Measurements from ENCODE around the gene NELL1. TPM values are rescaled to one million over a fixed set of nuclear protein-coding genes. Genes with fewer than 3 reads are reported as not detected.

NELL1 gene
- total RNA-seq, 2 donors from 2014 or later: 1.8 to 10.3 TPM

DNA sequence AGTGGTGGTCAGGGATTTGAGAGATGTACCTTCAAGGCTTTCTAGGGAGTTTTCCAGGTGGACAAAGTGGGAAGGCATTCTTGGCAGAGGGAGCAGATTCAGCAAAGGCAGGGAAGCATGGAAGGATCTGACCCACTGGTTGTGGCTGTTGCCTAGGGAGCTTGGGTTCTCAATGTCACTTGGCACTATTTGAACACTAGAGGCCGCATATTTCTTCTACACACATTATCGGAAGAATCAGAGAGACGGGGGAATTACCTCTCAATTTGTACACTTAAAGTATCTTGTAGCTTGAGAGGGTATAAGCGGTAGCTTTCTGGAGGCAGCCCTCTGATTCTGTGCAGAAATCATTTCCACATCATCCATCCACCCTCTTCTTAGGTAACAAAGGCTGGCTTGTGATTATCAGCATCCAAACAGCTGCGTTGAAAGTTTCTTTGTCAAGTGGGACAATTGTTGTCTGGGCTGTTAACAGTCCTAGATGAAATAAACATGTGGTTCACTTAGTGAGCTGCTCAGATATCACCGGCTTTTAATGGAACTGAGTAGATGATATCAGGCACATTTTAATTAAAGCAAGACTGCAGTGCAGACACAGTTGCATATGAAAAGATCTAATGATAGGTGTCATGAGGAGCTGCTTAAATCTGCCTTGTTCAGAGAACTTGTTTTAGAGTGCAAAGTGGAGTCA, 2.6 kb downstream of the NELL1 start:
- no peak for DNase-seq (ENCODE audit: low spot score)
- H3K4me3 ChIP-seq: no peak overlapping the region
- TF ChIP-seq POLR2AphosphoS5 (IDR thresholded peaks at IDR 0.05): no peak
- TF ChIP-seq POLR2A (IDR thresholded peaks at IDR 0.05): no peak
- no peak for TF ChIP-seq CTCF (IDR thresholded peaks at IDR 0.05)
- WGBS: 19% methylated on average over 6 of the region's 6 CpGs
- H3K27me3 ChIP-seq (replicated peaks; ENCODE audit: insufficient read depth): no peaks in the 10 kb centered on the region
- H3K36me3 ChIP-seq: no peaks in the 10 kb centered on the region
- H3K27ac ChIP-seq: no peak overlapping the region
- no peaks in the 10 kb centered on the region for H3K9me3 ChIP-seq
- intact Hi-C loops (cut with DNase I): no loop called here
- no peaks in the 10 kb centered on the region for H3K4me1 ChIP-seq (replicated peaks)

DNA sequence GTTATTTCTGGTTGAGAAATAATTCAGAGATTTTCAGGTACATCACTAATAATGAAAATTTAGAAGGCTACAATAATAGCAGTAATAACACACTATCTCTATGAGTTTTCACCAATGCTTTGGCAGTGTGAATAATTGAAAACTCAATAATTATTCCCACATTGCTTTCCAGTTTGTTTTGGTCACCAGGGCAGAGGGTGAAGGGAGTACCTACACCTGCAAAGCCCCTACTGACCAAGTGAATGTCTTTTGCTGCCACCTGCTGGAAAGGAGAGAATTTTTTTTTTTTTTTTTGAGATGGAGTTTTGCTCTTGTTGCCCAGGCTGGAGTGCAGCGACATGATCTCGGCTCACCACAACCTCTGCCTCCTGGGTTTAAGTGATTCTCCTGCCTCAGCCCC, 3.2 kb downstream of the NELL1 start:
- no peaks in the 10 kb centered on the region for H3K4me1 ChIP-seq (replicated peaks)
- TF ChIP-seq CTCF (IDR thresholded peaks at IDR 0.05) (peak in 3 of 4 experiments; percentile 13 to 20 (median 13)), POLR2AphosphoS5 (IDR thresholded peaks at IDR 0.05) (no peak), POLR2A (IDR thresholded peaks at IDR 0.05) (no peak)
- no peak for DNase-seq (ENCODE audit: low spot score)
- intact Hi-C loops (cut with DNase I): no loop called here
- no peaks in the 10 kb centered on the region for H3K36me3 ChIP-seq
- H3K9me3 ChIP-seq: no peaks in the 10 kb centered on the region
- H3K4me3 ChIP-seq: no peak overlapping the region
- no peak overlapping the region for H3K27ac ChIP-seq
- H3K27me3 ChIP-seq (replicated peaks; ENCODE audit: insufficient read depth): no peaks in the 10 kb centered on the region
- 30% methylated on average over 2 of the region's 2 CpGs for WGBS

DNA sequence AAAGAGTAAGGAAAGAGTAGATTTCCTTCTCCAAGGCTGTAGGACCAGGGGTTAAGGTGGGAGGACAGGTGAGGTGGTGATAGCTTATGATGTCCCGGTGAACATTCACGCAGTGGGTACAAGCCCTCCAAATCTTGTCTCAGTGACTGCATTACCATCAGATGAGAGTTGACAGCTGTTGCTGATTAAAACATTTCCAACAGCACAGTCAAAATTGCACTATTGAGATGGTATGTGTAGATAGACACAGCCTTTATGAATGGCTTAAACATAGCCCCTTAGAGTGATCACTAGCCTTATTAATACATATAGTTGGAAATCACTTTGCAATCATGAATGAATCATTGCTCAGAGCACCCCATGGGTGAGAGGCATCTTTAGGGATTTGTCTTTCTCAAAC, 7.3 kb downstream of the NELL1 start:
- DNase-seq (ENCODE audit: low spot score): no peak
- Histone ChIP-seq H3K36me3 (no peaks in the 10 kb centered on the region), H3K27ac (no peak overlapping the region), H3K27me3 (replicated peaks; ENCODE audit: insufficient read depth) (no peaks in the 10 kb centered on the region), H3K4me3 (no peak overlapping the region), H3K9me3 (no peaks in the 10 kb centered on the region), H3K4me1 (replicated peaks) (no peaks in the 10 kb centered on the region)
- intact Hi-C loops (cut with DNase I): no loop called here
- 93% methylated on average over 2 of the region's 2 CpGs for WGBS
- TF ChIP-seq POLR2A (IDR thresholded peaks at IDR 0.05) (no peak), POLR2AphosphoS5 (IDR thresholded peaks at IDR 0.05) (no peak), CTCF (IDR thresholded peaks at IDR 0.05) (no peak)

DNA sequence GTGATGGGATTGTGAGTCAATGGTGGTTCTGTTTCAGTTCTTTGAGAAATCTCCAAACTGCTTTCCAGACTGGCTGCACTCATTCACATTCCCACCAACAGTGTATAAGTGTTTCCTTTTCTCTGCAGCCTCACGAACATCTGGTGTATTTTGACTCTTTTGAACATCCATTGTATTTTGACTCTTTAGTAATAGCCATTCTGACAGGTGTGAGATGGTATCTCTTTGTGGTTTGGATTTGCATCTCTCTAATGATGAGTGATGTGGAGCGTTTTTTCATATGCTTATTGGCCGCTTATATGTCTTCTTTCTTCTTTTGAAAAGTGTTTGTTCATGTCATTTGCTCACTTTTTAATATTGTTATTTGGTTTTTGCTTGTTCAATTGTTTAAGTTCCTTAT, 19.4 kb downstream of the NELL1 start:
- TF ChIP-seq POLR2A (IDR thresholded peaks at IDR 0.05): no peak
- no peak for TF ChIP-seq CTCF (IDR thresholded peaks at IDR 0.05)
- no peak for TF ChIP-seq POLR2AphosphoS5 (IDR thresholded peaks at IDR 0.05)
- 53% methylated on average over 3 of the region's 3 CpGs for WGBS
- Histone ChIP-seq H3K27me3 (replicated peaks; ENCODE audit: insufficient read depth) (no peaks in the 10 kb centered on the region), H3K36me3 (no peaks in the 10 kb centered on the region), H3K4me3 (no peak overlapping the region), H3K4me1 (replicated peaks) (no peaks in the 10 kb centered on the region), H3K9me3 (no peaks in the 10 kb centered on the region), H3K27ac (no peak overlapping the region)
- intact Hi-C loops (cut with DNase I): no loop called here
- DNase-seq (ENCODE audit: low spot score): no peak

GRCh38 chr11:20707876-20708275, 38.5 kb downstream of the NELL1 start:
- no peak overlapping the region for H3K27ac ChIP-seq
- no peak for TF ChIP-seq POLR2AphosphoS5 (IDR thresholded peaks at IDR 0.05)
- TF ChIP-seq POLR2A (IDR thresholded peaks at IDR 0.05): no peak
- no peaks in the 10 kb centered on the region for H3K9me3 ChIP-seq
- no peaks in the 10 kb centered on the region for H3K27me3 ChIP-seq (replicated peaks; ENCODE audit: insufficient read depth)
- no peak for DNase-seq (ENCODE audit: low spot score)
- 48% methylated on average over 6 of the region's 6 CpGs for WGBS
- H3K4me3 ChIP-seq: no peak overlapping the region
- H3K36me3 ChIP-seq: no peaks in the 10 kb centered on the region
- no peaks in the 10 kb centered on the region for H3K4me1 ChIP-seq (replicated peaks)
- intact Hi-C loops (cut with DNase I): no loop called here

Data from prostate gland (tissue), 2 donors.